ENCODE results near the gene DLG4. TPM values are rescaled to one million over a fixed set of nuclear protein-coding genes. Genes with fewer than 3 reads are reported as not detected.

The DLG4 gene
- total and polyA plus RNA-seq, 2 experiments from 2014 or later = 2.9 to 10.7 TPM

GRCh38 chr17:7226721-7227710, 7.4 kb upstream of the DLG4 start:
- peaks cover 30% of the 10 kb centered on the region for H4K20me1 ChIP-seq (ENCODE audit: insufficient read depth, poor library complexity, severe bottlenecking)
- H3K27ac ChIP-seq = no peak overlapping the region
- H3K79me2 ChIP-seq = peaks cover 39% of the 10 kb centered on the region

GRCh38 chr17:7225711-7226331, 6.2 kb upstream of the DLG4 start:
- TF ChIP-seq EZH2 (IDR thresholded peaks at IDR 0.05; ENCODE audit: borderline replicate concordance) = no peak
- no peak for TF ChIP-seq EZH2phosphoT487 (IDR thresholded peaks at IDR 0.05; ENCODE audit: low read depth, severe bottlenecking, unreplicated experiment)
- no peak for TF ChIP-seq CTCF (IDR thresholded peaks at IDR 0.05; ENCODE audit: poor library complexity)
- Histone ChIP-seq H3K4me2 (no peak overlapping the region), H3K9me3 (ENCODE audit: low read depth) (no peaks in the 10 kb centered on the region), H3K79me2 (peaks cover 38% of the 10 kb centered on the region), H3K27me3 (no peaks in the 10 kb centered on the region), H3K36me3 (replicated peaks; ENCODE audit: insufficient read depth, low read depth) (no peaks in the 10 kb centered on the region), H4K20me1 (ENCODE audit: insufficient read depth, poor library complexity, severe bottlenecking) (peaks cover 18% of the 10 kb centered on the region), H3K27ac (no peak overlapping the region), H2AFZ (no peak overlapping the region), H3K9me2 (replicated peaks; ENCODE audit: insufficient read depth) (no peaks in the 10 kb centered on the region), H3K4me3 (no peak overlapping the region), H3K4me1 (ENCODE audit: insufficient read depth) (peaks cover 11% of the 10 kb centered on the region)
- WGBS (ENCODE audit: low lambda C conversion rate, missing lambda C conversion rate) = 92% methylated on average over 16 of the region's 21 CpGs
- no peak for DNase-seq (ENCODE audit: low spot score)

More at GRCh38 chr17:7226721-7227710, 7.4 kb upstream of the DLG4 start:
- no peak overlapping the region for H2AFZ ChIP-seq
- TF ChIP-seq EZH2phosphoT487 (IDR thresholded peaks at IDR 0.05; ENCODE audit: low read depth, severe bottlenecking, unreplicated experiment) (no peak), CTCF (IDR thresholded peaks at IDR 0.05; ENCODE audit: poor library complexity) (no peak), EZH2 (IDR thresholded peaks at IDR 0.05; ENCODE audit: borderline replicate concordance) (no peak)
- H3K4me3 ChIP-seq = no peak overlapping the region
- no peaks in the 10 kb centered on the region for H3K9me2 ChIP-seq (replicated peaks; ENCODE audit: insufficient read depth)
- H3K9me3 ChIP-seq (ENCODE audit: low read depth) = no peaks in the 10 kb centered on the region
- DNase-seq (ENCODE audit: low spot score) = no peak
- no peak overlapping the region for H3K4me2 ChIP-seq
- H3K27me3 ChIP-seq = no peaks in the 10 kb centered on the region
- peaks cover 11% of the 10 kb centered on the region for H3K4me1 ChIP-seq (ENCODE audit: insufficient read depth)
- H3K36me3 ChIP-seq (replicated peaks; ENCODE audit: insufficient read depth, low read depth) = no peaks in the 10 kb centered on the region
- 97% methylated on average over 31 of the region's 31 CpGs for WGBS (ENCODE audit: low lambda C conversion rate, missing lambda C conversion rate)

GRCh38 chr17:7224661-7225111, 5.0 kb upstream of the DLG4 start:
- H3K4me3 ChIP-seq = no peak overlapping the region
- H3K9me3 ChIP-seq (ENCODE audit: low read depth) = no peaks in the 10 kb centered on the region
- H2AFZ ChIP-seq = no peak overlapping the region
- WGBS (ENCODE audit: low lambda C conversion rate, missing lambda C conversion rate) = 84% methylated on average over 12 of the region's 15 CpGs
- peaks cover 10% of the 10 kb centered on the region for H4K20me1 ChIP-seq (ENCODE audit: insufficient read depth, poor library complexity, severe bottlenecking)
- no peaks in the 10 kb centered on the region for H3K27me3 ChIP-seq
- no peak for DNase-seq (ENCODE audit: low spot score)
- TF ChIP-seq EZH2 (IDR thresholded peaks at IDR 0.05; ENCODE audit: borderline replicate concordance) = no peak
- H3K27ac ChIP-seq = no peak overlapping the region
- no peak overlapping the region for H3K4me2 ChIP-seq
- no peaks in the 10 kb centered on the region for H3K9me2 ChIP-seq (replicated peaks; ENCODE audit: insufficient read depth)
- H3K36me3 ChIP-seq (replicated peaks; ENCODE audit: insufficient read depth, low read depth) = no peaks in the 10 kb centered on the region
- H3K79me2 ChIP-seq = peaks cover 27% of the 10 kb centered on the region
- peaks cover 15% of the 10 kb centered on the region for H3K4me1 ChIP-seq (ENCODE audit: insufficient read depth)

GRCh38 chr17:7224110-7224509, 4.5 kb upstream of the DLG4 start:
- Histone ChIP-seq H3K27me3 (no peaks in the 10 kb centered on the region), H3K36me3 (replicated peaks; ENCODE audit: insufficient read depth, low read depth) (no peaks in the 10 kb centered on the region), H3K4me3 (no peak overlapping the region), H3K27ac (no peak overlapping the region), H3K9me2 (replicated peaks; ENCODE audit: insufficient read depth) (no peaks in the 10 kb centered on the region), H3K4me1 (ENCODE audit: insufficient read depth) (peaks cover 19% of the 10 kb centered on the region), H3K79me2 (peaks cover 25% of the 10 kb centered on the region), H3K4me2 (no peak overlapping the region), H4K20me1 (ENCODE audit: insufficient read depth, poor library complexity, severe bottlenecking) (peaks cover 6% of the 10 kb centered on the region), H3K9me3 (ENCODE audit: low read depth) (no peaks in the 10 kb centered on the region), H2AFZ (no peak overlapping the region)
- no peak for DNase-seq (ENCODE audit: low spot score)
- TF ChIP-seq CTCF (IDR thresholded peaks at IDR 0.05; ENCODE audit: poor library complexity) (no peak), EZH2 (IDR thresholded peaks at IDR 0.05; ENCODE audit: borderline replicate concordance) (no peak), EZH2phosphoT487 (IDR thresholded peaks at IDR 0.05; ENCODE audit: low read depth, severe bottlenecking, unreplicated experiment) (no peak)
- WGBS (ENCODE audit: low lambda C conversion rate, missing lambda C conversion rate) = 93% methylated on average over 10 of the region's 10 CpGs

All from hepatocyte (in vitro differentiated cells).